Gastroesophageal sphincter (tissue), 4 donors: ENCODE results near the gene LRIT1. TPM values are rescaled to one million over a fixed set of nuclear protein-coding genes. Genes with fewer than 3 reads are reported as not detected.

Source experiments
- total RNA-seq, 4 donors: library from RNA; depleted of rRNA; stranded (reverse); fragments of >200 nt; gene quantifications; one replicate each; pipeline ENCODE4 v1.1.0, GENCODE V29; 2016

LRIT1 gene
- total RNA-seq, 4 donors from 2014 or later: 0.12 TPM; not detected in 3

Other genes with a start within 250 kb of the LRIT1 start
- gene GHITM, start 102.0 kb downstream of the LRIT1 start, total RNA-seq: 100 to 1,000 TPM; 134 to 230 (median 190) TPM
- 10 to 100 TPM in 1 of 4 donors, 1 to 10 TPM in 1, not detected in 2; 1.2 to 10.1 TPM for gene GPR15LG, start 67.7 kb downstream of the LRIT1 start, total RNA-seq
- gene CDHR1, start 47.0 kb downstream of the LRIT1 start, total RNA-seq: under 1 TPM in 2 of 4 donors, not detected in 2; 0.10 to 0.67 TPM
- not detected for gene LRIT2, start 16.0 kb downstream of the LRIT1 start, total RNA-seq
- 1 to 10 TPM in 2 of 4 donors, not detected in 2; 1.1 to 2.6 TPM for gene RGR, start 3.5 kb upstream of the LRIT1 start, total RNA-seq
- 10 to 100 TPM; 64.5 to 93.5 (median 83.3) TPM for gene CCSER2, start 87.0 kb upstream of the LRIT1 start, total RNA-seq